Endothelial cell (in vitro differentiated cells): ENCODE results near the gene ZC3H12C. TPM values are rescaled to one million over a fixed set of nuclear protein-coding genes. Genes with fewer than 3 reads are reported as not detected.
"Not testable (repeated sequence)": the region's sequence is repeated elsewhere in the genome, so short reads cannot be mapped to it uniquely, and the experiment has no call there.

Source experiments
- DNase-seq: peaks from one replicate; pipeline ENCODE4 v3.0.0; 2021; ENCODE audit warnings: low spot score
- H3K27ac Mint-ChIP-seq: one replicate; pipeline ENCODE4 v1.8.0; 2021; ENCODE audit warnings: mixed read lengths, inconsistent platforms; ENCODE audit not compliant: unreplicated experiment
- H3K27me3 Mint-ChIP-seq: one replicate; pipeline ENCODE4 v1.8.0; 2021; ENCODE audit warnings: mild to moderate bottlenecking, moderate library complexity, mixed read lengths, inconsistent platforms; ENCODE audit not compliant: unreplicated experiment
- H3K36me3 Mint-ChIP-seq: one replicate; pipeline ENCODE4 v1.8.0; 2021; ENCODE audit warnings: mild to moderate bottlenecking, low read depth, mixed read lengths, inconsistent platforms; ENCODE audit not compliant: unreplicated experiment
- H3K4me1 Mint-ChIP-seq: one replicate; pipeline ENCODE4 v1.8.0; 2021; ENCODE audit warnings: mild to moderate bottlenecking, mixed read lengths, inconsistent platforms; ENCODE audit not compliant: unreplicated experiment
- H3K4me3 Mint-ChIP-seq: one replicate; pipeline ENCODE4 v1.8.0; 2021; ENCODE audit warnings: mild to moderate bottlenecking, mixed read lengths, inconsistent platforms; ENCODE audit not compliant: unreplicated experiment
- H3K9me3 Mint-ChIP-seq: one replicate; pipeline ENCODE4 v1.8.0; 2021; ENCODE audit warnings: mixed read lengths, inconsistent platforms; ENCODE audit not compliant: unreplicated experiment
- total RNA-seq: library from RNA; stranded (reverse); fragmentation: NEBNext Ultra II Directional; extraction: Animal tissue kit (Norgen Biotek cat#: 25700); gene quantifications from one replicate; pipeline ENCODE4 v1.2.1, GENCODE V29; 2021; ENCODE audit not compliant: unreplicated experiment
- TF ChIP-seq, protein P1 (sequence below): fragments of 200-600 bp; sonication (generic); IDR thresholded peaks from one replicate; pipeline ENCODE4 v1.5.0; 2021; ENCODE audit warnings: antibody characterized with exemption; ENCODE audit not compliant: unreplicated experiment

Gene ZC3H12C
- total RNA-seq, 1 donor from 2014 or later: 6.4 TPM

DNA sequence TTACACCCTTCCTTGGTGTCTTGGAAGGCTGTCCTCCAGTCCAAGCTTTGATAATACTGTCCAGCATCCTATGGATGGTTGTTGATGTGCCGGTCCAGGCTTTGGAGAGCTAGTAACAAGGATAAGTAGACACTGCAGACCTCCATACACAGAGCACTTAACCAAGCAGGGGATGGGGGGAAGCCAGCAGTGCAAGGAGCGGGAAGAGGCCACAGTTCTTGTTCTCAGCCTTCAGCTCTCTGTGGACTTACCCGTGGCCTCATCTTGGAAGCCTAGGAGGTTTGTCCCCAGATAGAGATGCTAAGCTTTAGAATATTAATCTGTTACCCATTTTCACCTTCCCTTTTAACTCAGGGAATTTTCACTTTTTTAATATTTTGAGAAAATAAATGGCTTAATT lies 30.9 kb upstream of the ZC3H12C start:
- H3K4me3 Mint-ChIP-seq: no peak overlapping the region

DNA sequence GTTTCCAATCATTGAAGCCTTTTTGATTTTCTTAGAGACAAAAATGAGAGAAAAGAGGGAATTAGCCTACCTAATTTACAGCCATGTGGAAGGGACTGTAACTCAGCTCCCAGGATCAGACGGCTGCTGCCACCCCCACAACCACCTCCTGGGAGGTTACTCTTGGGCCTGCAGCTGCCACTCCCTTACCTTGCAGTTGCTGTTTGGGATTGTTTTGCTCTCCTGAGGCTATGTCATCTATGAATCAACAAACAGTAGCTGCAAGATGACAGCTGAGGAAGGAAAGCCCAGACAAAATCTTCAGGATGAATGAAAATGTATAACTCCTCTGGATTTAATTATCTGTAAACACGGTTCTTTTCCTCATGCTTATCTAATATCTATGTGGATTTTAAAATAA lies 28.0 kb upstream of the ZC3H12C start:
- TF ChIP-seq, protein P1, sequence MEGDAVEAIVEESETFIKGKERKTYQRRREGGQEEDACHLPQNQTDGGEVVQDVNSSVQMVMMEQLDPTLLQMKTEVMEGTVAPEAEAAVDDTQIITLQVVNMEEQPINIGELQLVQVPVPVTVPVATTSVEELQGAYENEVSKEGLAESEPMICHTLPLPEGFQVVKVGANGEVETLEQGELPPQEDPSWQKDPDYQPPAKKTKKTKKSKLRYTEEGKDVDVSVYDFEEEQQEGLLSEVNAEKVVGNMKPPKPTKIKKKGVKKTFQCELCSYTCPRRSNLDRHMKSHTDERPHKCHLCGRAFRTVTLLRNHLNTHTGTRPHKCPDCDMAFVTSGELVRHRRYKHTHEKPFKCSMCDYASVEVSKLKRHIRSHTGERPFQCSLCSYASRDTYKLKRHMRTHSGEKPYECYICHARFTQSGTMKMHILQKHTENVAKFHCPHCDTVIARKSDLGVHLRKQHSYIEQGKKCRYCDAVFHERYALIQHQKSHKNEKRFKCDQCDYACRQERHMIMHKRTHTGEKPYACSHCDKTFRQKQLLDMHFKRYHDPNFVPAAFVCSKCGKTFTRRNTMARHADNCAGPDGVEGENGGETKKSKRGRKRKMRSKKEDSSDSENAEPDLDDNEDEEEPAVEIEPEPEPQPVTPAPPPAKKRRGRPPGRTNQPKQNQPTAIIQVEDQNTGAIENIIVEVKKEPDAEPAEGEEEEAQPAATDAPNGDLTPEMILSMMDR: no peak
- H3K9me3 Mint-ChIP-seq: no peaks in the 10 kb centered on the region

More for the DNA sequence above, 30.9 kb upstream of the ZC3H12C start:
- Mint-ChIP-seq H3K9me3 (no peaks in the 10 kb centered on the region), H3K27me3 (peaks cover 3% of the 10 kb centered on the region), H3K36me3 (no peaks in the 10 kb centered on the region), H3K4me1 (no peaks in the 10 kb centered on the region), H3K27ac (no peak overlapping the region)
- TF ChIP-seq, protein P1: no peak
- DNase-seq: no peak

DNA sequence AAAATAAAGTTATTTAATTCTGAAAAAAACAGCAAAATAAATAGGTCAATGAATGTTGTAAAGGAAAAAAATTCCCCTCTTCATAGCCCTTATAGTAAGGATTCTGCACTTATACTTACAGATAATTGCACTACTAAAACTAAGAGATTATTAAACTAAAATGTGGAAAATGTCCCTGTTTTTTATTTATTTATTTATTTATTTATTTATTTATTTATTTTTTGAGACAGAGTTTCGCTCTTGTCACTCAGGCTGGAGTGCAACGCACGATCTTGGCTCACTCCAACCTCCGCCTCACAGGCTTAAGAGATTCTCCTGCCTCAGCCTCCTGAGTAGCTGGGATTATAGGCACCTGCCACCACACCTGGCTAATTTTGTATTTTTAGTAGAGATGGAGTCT lies 25.2 kb upstream of the ZC3H12C start:
- H3K27ac Mint-ChIP-seq, H3K27me3 Mint-ChIP-seq, H3K4me1 Mint-ChIP-seq, H3K9me3 Mint-ChIP-seq, H3K4me3 Mint-ChIP-seq, DNase-seq, H3K36me3 Mint-ChIP-seq: not testable (repeated sequence)

More for the DNA sequence above, 28.0 kb upstream of the ZC3H12C start:
- Mint-ChIP-seq H3K4me1 (peaks cover 8% of the 10 kb centered on the region), H3K36me3 (no peaks in the 10 kb centered on the region), H3K27ac (no peak overlapping the region), H3K4me3 (no peak overlapping the region), H3K27me3 (no peaks in the 10 kb centered on the region)
- no peak for DNase-seq

DNA sequence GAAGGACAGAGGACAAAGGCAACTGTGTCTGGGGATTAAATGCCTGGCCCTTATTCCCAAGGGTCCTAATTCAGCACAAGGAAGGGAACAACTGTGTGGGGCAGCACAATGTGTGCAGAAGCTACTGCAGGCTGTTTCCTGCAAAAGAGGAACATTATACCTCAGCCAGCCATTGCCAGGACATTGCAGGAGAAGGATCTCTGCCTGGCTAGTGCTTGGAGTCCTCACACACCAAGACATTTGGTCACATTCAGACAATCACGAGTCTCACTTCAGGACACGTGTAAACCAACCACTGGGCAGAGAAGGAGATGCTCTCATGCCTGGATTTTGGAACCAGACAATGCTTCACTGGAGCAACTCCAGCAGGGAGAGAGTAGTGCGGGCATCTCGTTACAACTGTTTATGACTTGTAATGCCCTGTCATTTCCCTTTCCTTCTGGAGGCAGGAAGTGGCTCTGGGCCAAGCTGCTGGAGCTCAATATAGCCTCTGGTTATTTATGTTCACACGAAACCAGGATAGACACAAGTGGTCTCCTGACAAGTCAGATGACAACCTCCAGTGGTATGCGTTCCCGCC lies 23.9 kb upstream of the ZC3H12C start:
- DNase-seq: peak; percentile 9
- no peaks in the 10 kb centered on the region for H3K27me3 Mint-ChIP-seq
- H3K27ac Mint-ChIP-seq: peak overlapping the region; percentile 84

DNA sequence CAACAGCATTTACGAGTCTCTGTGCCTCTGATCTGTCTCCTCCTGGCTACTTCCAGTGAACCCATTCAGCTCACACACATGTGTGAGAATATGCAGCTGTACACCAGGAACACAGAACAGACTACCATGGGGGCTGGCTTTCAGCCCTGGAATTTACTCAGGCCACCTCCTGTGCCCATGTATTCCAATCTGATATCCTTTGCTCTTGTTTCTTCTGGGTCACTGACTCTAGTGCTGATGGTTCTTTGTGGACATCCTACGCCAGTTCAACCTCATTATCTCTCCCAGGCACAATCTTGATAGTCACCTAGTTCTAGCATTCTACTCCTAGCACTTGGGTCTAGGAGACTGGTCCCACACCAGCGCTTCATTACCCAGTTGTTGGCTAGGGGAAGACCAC lies 23.0 kb upstream of the ZC3H12C start:
- DNase-seq: no peak
- no peaks in the 10 kb centered on the region for H3K27me3 Mint-ChIP-seq
- TF ChIP-seq, protein P1: no peak
- no peak overlapping the region for H3K4me3 Mint-ChIP-seq
- no peak overlapping the region for H3K27ac Mint-ChIP-seq
- peaks cover 8% of the 10 kb centered on the region for H3K4me1 Mint-ChIP-seq
- no peaks in the 10 kb centered on the region for H3K9me3 Mint-ChIP-seq
- no peaks in the 10 kb centered on the region for H3K36me3 Mint-ChIP-seq

More for the DNA sequence above, 23.9 kb upstream of the ZC3H12C start:
- Mint-ChIP-seq H3K9me3 (no peaks in the 10 kb centered on the region), H3K4me3 (no peak overlapping the region), H3K36me3 (no peaks in the 10 kb centered on the region), H3K4me1 (peaks cover 8% of the 10 kb centered on the region)
- TF ChIP-seq, protein P1: no peak
